T follicular helper cell (primary cell): ENCODE measurements around the gene DTD2.
"Not testable (repeated sequence)": the region's sequence is repeated elsewhere in the genome, so short reads cannot be mapped to it uniquely, and the experiment has no call there.

Experiments
- DNase-seq: peaks from one replicate; pipeline ENCODE4 v3.0.0-alpha.2; 2020; ENCODE audit warnings: low read depth

DTD2 gene

DNA sequence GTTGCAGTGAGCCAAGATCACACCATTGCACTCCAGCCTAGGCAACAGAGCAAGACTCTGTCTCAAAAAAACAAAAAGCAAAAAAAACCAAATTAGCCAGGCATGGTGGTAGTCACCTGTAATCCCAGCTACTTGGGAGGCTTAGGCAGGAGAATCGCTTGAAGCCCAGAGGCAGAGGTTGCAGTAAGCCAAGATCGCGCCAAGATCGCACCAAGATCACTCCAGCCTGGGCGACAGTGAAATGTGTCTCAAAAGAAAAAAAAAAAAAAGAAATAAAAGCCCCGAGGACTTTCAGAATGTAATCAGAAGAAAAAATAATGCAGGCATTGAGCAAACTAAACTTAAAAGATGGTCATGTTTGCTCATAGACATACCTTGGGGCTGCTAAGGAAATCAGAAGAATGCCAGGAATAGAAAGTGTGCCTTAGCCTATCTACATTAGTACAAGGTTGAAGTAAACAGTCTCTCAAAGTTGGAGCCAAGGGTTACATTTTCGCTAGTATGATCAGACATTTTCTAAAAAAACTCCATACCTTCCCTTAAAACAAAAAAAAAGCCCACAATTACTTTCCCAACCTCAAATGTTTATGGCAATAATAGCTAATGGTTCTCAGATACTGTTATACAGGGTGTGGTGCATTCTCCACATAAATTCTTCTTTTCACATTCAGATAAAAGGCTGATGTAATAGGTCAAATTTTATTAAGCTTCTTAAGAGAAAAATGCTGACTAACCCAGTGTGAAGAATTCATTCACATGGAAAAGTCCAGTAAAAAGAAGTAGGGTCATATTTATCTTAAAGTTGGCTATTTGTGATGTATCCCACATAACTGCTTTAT is 15.8 kb downstream of the DTD2 start:
- DNase-seq, result no peak

DNA sequence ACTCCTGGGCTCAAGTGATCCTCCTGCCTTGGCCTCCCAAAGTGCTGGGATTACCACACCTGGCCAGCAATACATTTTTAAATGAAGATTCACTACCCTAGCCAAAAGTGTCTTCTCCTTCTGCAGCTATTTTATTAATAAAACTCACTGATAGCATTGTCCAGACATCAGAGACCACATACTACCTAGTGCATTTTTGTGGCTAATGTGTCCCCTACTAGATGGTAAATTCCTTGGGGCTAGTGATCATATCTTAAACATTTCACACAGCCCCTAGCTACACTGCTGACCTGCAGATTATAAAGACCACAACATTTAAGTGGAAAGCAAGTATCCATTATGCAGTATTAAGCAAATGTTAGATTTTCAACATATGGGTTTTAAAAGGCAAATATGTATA is 17.0 kb downstream of the DTD2 start:
- no peak for DNase-seq

DNA sequence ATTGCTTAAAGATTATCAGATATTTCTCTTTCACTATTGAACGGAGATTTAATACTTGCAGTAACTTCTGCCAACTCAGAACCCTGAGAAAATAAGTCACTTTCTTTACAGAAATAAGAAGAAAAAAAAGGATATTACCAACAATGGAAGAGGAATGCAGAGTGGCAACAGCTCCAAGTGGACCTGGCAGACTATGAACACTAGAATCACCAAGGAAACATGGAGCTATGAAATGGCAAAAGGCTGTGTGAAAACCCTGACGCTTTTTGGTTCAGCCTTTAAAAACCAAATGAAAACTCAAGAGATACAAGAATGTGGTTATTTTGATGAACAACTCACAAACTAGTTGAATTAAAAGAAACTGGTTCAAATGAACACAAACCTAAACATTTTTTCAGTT is 17.7 kb downstream of the DTD2 start:
- DNase-seq, result no peak

DNA sequence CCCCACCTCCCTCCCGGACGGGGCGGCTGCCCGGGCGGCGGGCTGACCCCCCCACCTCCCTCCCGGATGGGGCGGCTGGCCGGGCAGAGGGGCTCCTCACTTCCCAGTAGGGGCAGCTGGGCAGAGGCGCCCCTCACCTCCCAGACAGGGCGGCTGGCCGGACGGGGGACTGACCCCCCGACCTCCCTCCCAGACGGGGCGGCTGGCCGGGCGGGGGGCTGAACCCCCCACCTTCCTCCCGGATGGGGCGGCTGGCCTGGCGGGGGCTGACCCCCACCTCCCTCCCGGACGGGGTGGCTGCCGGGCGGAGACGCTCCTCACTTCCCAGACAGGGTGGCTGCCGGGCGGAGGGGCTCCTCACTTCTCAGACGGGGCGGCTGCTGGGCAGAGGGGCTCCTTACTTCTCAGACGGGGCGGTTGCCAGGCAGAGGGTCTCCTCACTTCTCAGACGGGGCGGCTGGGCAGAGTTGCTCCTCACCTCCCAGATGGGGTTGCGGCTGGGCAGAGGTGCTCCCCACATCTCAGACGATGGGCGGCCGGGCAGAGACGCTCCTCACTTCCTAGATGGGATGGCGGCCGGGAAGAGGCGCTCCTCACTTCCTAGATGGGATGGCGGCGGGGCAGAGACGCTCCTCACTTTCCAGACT is 20.1 kb downstream of the DTD2 start:
- DNase-seq, result not testable (repeated sequence)

DNA sequence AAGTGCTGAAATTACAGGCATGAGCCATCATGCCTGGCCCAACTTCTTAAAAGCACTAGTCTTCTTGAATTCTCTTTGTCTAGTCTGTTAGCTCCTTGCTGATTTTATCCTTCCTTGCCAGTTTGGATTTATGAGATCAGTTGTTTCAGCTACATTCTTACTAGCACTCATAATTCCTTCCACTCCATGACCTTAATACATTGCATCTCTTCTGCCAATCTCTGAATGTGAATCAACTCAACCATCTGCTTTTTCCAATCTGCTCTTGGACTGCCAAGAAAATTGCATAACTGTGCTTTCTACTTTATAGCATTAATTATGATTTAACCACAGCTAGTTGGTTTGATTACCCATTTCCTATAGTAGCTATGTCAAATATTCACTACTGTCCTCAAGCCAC is 22.0 kb downstream of the DTD2 start:
- DNase-seq, result no peak

DNA sequence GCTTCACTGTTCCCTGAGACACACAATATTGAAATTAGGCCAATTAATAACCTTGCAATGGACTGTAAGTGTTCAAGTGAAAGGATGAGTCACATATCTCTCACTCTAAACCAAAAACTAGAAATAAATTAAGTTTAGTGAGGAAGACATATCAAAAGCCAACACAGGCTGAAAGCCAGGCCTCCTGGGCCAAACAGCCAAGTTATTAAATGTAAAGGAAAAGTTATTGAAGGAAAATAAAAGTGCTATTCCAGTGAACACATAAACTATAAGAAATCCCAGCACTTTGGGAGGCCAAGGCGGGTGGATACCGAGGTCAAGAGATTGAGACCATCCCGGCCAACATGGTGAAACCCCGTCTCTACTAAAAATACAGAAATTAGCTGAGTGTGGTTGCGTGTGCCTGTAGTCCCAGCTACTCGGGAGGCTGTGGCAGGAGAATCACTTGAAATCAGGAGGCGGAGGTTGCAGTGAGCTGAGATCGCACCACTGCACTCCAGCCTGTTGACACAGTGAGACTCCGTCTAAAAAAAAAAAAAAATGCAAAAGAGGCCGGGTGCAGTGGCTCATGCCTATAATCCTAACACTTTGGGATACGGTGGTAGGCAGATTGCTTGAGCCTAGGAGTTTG is 26.6 kb downstream of the DTD2 start:
- no peak for DNase-seq

DNA sequence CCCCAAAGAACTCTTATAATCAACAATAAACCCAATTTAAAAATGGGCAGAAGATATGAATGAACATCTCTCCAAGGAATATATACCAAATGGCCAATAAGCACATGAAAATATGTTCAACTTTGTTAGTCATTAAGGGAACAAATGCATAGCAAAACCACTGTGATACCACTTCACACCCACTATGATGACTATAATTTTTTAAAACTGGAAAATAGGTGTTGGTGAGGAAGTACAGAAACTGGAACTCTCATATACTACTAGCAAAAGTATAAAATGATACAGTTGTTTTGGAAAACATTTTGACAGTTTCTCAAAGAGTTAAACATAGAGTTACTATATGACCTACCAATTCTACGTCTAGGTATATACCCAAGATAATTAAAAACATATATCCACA is 27.5 kb downstream of the DTD2 start:
- no peak for DNase-seq

DNA sequence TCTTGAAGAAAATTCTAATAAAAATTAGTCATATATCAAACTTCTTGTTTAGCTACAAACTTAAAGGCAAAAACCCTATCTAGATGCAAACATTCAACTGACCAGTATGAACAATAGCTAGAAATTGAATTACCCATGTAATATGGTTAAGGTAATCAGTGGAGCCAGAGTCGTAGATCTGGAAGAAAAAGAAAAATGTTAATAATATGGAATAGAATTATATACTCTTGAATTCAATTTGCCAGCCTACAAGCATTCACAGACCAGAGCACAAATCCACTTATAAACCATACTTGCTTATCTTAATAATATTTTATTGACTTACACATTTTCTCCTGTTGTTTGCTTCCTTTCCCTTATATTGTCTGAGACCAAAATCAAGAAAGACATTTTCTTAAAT is 29.3 kb downstream of the DTD2 start:
- no peak for DNase-seq

DNA sequence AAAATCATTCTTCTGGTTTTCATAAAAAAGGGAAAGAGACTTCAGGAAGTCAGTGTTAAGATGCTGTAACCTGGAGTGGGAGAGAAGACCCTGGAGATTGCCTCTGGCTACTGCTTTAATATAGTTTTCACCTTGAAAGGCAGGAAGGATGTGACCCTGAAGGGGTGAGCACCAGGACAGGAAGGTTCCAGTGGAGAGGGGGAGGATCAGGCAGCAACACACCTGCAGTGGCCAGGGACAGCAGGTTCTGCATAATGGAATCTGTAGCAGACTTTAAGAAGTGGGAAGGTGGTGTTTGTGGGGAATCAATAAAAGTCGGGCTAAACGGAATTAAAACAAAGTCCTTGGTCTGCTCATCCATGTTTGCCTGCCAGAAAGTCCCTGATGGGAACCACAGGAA is 30.6 kb downstream of the DTD2 start:
- DNase-seq, result no peak

DNA sequence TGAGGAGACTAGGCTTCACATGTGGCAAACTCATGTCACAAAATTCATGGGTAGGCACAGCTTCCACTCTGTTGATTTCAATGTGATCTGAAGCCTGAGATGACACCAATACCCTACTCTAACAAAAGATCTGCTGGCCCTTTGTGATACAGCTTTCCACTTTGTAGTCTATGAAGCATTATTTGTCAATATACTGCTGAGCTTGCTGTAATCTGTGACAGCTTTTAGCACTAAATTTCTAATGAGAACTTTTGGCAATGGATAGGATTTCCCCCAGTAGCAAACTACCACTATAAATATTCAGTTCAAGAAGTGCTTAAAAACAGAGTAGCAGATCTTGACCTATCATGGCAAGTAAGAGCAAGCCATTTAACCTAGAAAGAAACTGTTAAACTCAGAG is 31.4 kb downstream of the DTD2 start:
- no peak for DNase-seq

DNA sequence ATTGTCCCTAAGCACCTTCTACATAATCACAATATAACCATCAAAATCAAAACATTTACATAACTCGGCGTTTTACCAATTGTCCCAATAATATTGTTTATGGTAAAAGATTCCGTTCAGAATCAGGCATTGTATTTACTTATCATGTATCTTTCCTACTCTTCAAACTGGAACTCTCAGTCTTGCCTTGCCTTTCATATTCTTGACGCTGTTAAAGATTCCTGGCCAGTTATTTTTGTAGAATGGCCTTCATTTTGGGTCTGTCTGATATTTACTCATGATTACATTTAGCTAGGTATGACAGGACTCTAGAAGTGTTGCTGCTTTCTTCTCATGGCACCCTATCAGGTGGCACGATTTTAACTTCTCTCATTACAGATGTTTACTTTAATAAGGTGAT is 36.1 kb downstream of the DTD2 start:
- no peak for DNase-seq

DNA sequence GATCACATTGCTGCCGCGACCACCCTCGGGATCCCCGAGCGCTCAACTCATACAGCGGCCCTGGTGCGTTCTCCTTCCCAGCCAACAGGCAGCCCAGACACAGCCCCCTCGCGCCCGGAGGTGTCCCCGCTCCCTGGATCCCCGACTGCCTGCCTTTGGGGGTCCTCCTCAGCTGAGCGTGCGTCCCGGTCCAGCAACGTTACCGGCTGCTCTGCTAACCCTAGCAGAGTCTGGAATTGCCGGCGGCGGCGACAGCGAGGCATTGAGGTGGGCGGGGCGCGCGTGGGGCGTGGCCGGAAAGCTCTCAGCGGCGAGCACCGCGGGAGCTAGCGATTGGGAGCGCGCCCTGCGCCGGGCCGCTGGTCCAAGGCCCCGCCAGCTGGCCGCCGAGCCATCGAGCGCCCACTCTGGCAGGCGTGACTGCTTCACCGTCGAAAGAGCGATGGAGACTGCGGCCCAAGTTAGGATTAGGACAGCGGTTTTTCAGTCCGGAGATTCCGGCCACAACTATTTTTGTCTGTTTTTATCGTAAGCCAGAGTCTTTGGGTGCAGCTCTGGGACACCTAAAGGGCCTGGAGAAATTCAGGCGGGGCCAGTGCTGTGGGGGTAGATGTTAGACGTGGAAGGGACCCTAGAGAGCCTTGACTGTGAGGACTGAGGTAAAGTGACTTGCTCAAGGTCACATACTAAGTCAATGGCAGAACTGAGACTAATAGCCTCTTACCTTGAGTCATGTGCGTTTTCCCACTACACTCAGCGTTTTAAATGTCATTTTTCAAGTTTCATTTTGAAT is 36.8 kb downstream of the DTD2 start, which contains the start of gene HEATR5A:
HEATR5A (minus strand) TSS at position 232 of the 793 bp plus-strand sequence. CDS start 17,575 bp downstream, outside the sequence.
- DNase-seq, result peak; percentile 87

DNA sequence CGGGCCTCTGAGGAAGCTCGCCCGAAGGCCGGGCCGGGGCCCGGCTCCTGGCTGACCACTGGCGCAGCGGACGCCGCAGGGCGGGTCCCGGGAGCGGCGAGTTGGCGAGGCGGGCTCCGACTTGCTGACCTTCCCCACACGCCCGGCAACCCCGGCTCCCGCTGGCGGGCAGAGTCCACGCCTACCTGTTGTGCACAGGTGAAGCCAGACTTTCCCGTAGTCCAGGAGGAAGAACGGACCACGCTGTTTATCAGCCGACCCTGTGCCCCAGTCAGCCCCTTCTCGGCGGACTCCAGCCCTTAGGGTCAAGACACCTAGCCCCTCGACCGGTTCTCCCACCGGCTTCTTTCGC is 37.4 kb downstream of the DTD2 start:
- no peak for DNase-seq

DNA sequence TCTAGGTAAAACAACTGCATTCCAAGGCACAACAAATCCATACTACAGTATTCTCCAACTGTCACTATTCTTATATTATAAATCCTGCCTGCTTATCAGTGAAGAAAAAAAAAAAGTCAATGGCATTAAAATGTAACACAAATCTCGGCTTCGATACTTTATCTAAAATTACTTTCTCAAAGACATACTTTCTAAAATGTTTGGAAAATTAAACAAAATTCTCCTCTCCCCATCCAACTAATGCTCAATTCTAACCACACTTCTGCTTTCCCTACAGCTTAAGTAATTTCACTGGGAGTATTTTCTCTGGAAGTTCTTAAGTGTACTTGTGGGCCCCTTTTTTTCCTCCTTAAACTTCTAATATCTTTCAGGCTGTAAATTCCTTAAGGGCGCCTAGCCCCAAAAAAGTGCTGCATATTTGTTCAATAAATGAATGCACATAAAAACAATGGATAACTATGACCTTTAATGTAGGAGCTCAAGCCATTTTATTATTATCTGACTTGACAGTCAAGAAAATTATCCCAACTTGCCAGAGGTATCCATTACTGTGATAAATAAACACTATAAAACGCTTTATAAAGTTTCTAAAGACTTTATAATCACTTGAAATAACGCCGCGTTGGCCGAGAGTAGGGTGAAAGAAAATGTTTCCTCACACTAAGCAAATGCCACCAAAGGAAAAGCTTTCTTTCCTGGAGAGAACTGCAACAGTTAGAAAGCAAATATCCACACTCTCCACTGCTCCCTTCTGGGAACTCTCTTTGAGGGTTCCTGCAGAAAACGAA is 37.9 kb downstream of the DTD2 start:
- DNase-seq, result no peak

DNA sequence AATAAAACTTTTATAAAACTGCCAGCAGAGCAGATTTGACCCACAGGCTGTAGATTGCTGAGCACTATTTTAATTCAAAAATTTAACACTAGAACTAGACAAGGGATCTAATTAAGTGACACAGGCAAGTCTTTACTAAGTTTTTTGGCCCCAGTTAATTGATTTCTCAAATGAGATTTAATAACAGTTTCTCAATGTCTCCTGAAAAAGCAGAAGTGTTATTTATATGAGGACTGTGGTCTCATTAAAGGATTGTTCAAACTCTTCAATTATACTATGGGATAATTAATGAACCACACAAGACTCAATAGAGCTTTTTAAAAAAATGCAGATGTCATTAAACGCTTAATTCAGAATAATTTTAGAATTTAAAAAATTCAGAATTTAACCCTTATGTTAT is 38.9 kb downstream of the DTD2 start:
- no peak for DNase-seq

DNA sequence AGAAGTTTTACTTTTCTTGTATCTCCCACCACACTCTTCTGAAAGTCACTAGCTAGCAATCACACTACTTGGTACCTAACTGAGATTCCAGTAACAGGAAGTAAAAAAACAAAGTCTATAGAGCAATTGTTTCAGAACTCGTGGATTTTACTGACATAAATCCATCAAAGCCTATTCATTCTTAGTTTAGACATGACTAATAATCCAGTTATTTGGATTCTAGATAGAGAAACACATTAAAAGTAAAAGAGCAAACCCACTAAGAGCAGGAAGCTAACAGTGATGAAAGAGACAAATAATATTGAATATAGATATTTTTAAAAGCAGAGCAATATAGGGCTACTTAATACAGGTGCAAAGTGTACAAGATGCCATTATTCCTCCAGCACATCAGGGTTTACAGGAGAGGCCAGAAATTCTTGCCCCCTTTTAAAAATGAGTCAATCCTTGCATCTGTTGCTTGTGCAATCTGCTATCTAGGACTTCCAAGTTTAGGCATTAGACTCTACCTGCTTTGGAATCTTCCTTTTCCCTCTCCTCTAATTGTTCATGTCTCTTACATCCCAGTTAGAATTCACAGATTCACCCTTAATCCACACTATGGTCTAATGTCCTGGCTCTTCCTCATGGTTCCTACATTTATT is 43.0 kb downstream of the DTD2 start:
- DNase-seq, result no peak

DNA sequence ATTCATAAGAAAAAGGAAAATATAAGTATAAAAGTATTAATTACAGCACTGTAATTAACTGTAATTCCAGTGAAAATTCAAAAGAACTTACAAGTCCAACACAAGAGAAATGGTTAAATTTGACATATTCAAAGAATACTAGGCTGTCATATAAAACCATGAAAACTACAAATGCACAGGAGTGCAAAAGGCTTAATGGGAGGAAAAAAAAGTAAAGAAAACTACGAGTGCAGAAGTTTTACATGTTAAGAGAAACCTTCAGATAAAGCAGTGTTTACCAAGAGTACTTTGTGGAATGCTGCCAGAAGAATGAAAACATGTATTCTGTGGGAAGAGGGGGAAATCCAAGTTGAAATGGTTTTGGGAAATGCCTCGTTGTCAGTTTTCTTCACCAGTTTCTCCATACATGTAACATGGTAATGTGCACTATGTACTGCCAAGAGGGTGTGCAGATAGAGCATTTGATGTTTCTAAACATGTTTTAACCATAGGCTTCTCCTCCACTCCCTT is 46.0 kb downstream of the DTD2 start:
- no peak for DNase-seq

DNA sequence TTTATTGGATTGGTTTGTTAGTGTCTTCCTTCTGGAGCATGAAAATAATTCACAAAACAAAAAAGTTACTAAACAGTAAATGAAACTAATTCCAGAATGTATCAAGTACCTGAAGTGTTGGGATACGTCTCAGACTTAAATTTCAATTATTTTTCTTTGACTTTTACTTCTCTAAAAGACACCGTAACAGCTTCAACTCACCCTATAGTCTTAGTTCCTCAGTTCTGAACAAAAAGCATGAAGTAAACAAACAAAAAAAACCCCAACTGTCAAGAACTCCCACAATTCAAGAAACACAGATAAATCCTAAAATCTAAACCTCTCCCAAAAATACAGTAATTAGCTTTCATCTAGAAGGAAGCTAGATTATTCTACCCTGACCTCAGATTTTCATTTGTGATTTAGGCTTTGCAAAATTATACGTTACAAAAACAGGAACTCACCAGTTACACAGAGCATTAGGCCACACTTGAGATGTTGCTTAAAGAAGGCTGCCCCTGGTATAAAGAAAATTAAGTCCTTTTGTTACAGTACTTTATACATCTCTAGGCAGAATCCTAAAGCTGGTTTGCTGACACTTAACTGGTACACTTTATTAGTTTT is 47.2 kb downstream of the DTD2 start:
- no peak for DNase-seq

DNA sequence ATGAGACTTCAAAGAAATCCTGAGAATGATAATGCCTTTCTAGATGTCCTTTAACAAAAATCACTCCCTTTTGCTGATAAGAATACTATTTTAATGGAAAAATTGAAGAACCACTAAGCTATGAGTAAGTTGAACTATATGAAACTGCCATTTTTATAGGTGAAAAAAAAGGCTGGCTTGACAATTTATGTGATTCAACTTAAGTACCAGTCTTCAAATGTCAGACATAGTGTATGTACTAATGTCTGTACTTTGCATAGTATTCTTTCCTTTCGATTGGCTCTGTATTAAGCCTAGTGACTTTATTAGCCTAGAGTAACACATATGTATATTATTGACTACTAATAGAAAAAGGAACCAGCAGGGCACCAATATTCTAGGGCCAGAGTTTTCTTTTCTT is 48.9 kb downstream of the DTD2 start:
- DNase-seq, result no peak

DNA sequence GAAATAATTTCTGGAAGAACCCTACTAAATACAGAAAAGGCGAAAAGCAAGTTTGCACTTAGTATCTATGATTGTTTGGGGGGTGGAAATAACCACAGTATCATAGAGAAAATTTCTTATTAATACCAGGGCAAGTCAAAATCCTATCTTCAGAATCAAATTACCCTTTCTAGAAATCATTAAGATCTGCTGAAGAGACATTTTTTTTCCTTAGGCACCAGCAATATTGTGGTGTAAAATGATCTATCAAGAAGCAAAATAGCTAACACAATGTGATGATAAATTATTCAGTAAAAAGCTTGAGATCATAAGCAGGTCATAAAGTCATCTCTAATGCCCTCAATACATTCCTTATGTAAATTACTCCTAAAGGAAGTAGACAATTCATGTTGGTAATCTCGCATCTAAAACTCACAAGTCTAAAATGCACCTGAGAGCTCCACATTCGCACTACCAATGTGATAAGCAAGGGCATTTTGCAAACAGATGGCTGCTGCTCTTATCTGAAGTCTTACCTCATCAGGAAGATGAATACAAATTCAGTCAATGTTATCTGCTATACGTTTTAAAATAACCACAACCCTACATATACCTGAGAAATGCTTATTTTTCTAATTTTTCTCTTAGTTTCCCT is 51.6 kb downstream of the DTD2 start:
- DNase-seq, result no peak
